Prostate gland (tissue), 2 donors: ENCODE results near the gene PTCHD4. TPM values are rescaled to one million over a fixed set of nuclear protein-coding genes. Genes with fewer than 3 reads are reported as not detected.

Experiments used
- DNase-seq: peaks from one replicate; pipeline ENCODE4 v3.0.0-alpha.2; 2019; ENCODE audit warnings: low spot score
- H3K27ac ChIP-seq, 2 donors: fragments of 200-600 bp; sonication (generic); 2 replicates each; pipeline ENCODE4 v1.5.1; 2017 to 2019
- H3K27me3 ChIP-seq: fragments of 200-600 bp; sonication (generic); replicated peaks from 2 replicates; pipeline ENCODE4 v1.5.1; 2019; ENCODE audit not compliant: insufficient read depth
- H3K36me3 ChIP-seq, 2 donors: fragments of 200-600 bp; sonication (generic); 1 replicate in 1 of 2; 2 replicates in 1 of 2; pipeline versions ENCODE4 v1.5.1 to v1.8.1; 2017 to 2019
- H3K4me1 ChIP-seq: fragments of 200-600 bp; sonication (generic); replicated peaks from 2 replicates; pipeline ENCODE4 v1.5.1; 2019
- H3K4me3 ChIP-seq, 2 donors: fragments of 200-600 bp; sonication (generic); 2 replicates each; pipeline ENCODE4 v1.5.1; 2017 to 2019
- H3K9me3 ChIP-seq: fragments of 200-600 bp; sonication (generic); 2 replicates; pipeline ENCODE4 v1.5.1; 2017
- CTCF ChIP-seq, 4 experiments: fragments of 200-600 bp in 2 of 4; fragments of 450-650 bp in 2 of 4; sonication (generic) in 2 of 4; IDR thresholded peaks; 1 replicate in 3 of 4; 2 replicates in 1 of 4; pipeline ENCODE4 v1.5.1; 2016 to 2019; ENCODE audit warnings: antibody characterized with exemption in 4 of 4, mild to moderate bottlenecking in 2 of 4, moderate library complexity in 2 of 4
- POLR2A ChIP-seq: fragments of 450-650 bp; IDR thresholded peaks from one replicate; pipeline ENCODE4 v1.6.1; 2016; ENCODE audit warnings: antibody characterized with exemption, mild to moderate bottlenecking
- POLR2AphosphoS5 ChIP-seq: sonication (generic); formaldehyde crosslinking; IDR thresholded peaks from one replicate; pipeline ENCODE4 v1.6.1; 2017; ENCODE audit warnings: antibody characterized with exemption
- WGBS: methylation state at CpG from one replicate; pipeline ENCODE4 v1.1.5; 2018; 5-methylcytosine and 5-hydroxymethylcytosine counted together
- intact Hi-C: fragments of 100-400 bp; cut with DNase I; formaldehyde crosslinking; loops from one replicate; pipeline ENCODE4 v1.14.2; 2022
- total RNA-seq, 2 donors: library from RNA; depleted of rRNA; stranded (reverse); fragments of >200 nt; gene quantifications; one replicate each; pipeline ENCODE4 v1.1.0, GENCODE V29; 2016

PTCHD4 gene
- total RNA-seq, 2 donors from 2014 or later, result 1.0 to 1.1 TPM

GRCh38 chr6:48141975-48142374 lies 31.0 kb upstream of the PTCHD4 start:
- Histone ChIP-seq H3K27me3 (no peaks in the 10 kb centered on the region), H3K36me3 (no peaks in the 10 kb centered on the region), H3K9me3 (no peaks in the 10 kb centered on the region), H3K4me1 (no peaks in the 10 kb centered on the region), H3K4me3 (no peak overlapping the region), H3K27ac (no peak overlapping the region)
- DNase-seq, result no peak
- WGBS, result 52% methylated on average over 2 of the region's 2 CpGs
- TF ChIP-seq POLR2A, result no peak
- no peak for TF ChIP-seq CTCF (IDR thresholded peaks at IDR 0.05)
- TF ChIP-seq POLR2AphosphoS5, result no peak
- intact Hi-C loops, result no loop called here

- intact Hi-C loops, result no loop called here
- H3K4me1 ChIP-seq, result no peaks in the 10 kb centered on the region
- H3K27me3 ChIP-seq, result no peaks in the 10 kb centered on the region
- TF ChIP-seq POLR2A (no peak), POLR2AphosphoS5 (no peak), CTCF (IDR thresholded peaks at IDR 0.05) (no peak)
- no peaks in the 10 kb centered on the region for H3K36me3 ChIP-seq
- H3K9me3 ChIP-seq, result no peaks in the 10 kb centered on the region
- H3K27ac ChIP-seq, result no peak overlapping the region
- no peak overlapping the region for H3K4me3 ChIP-seq
- WGBS, result 78% methylated on average over 2 of the region's 2 CpGs
- DNase-seq, result no peak
These were observed 29.0 kb upstream of the PTCHD4 start for GRCh38 chr6:48139818-48140614.

- DNase-seq, result no peak
- Histone ChIP-seq H3K4me3 (no peak overlapping the region), H3K27ac (no peak overlapping the region), H3K27me3 (no peaks in the 10 kb centered on the region), H3K9me3 (no peaks in the 10 kb centered on the region), H3K4me1 (no peaks in the 10 kb centered on the region), H3K36me3 (no peaks in the 10 kb centered on the region)
- intact Hi-C loops, result no loop called here
- WGBS, result 42% methylated on average over 2 of the region's 2 CpGs
- TF ChIP-seq CTCF (IDR thresholded peaks at IDR 0.05), result no peak
These were observed 25.9 kb upstream of the PTCHD4 start for GRCh38 chr6:48136856-48137255.

- Histone ChIP-seq H3K4me1 (no peaks in the 10 kb centered on the region), H3K9me3 (no peaks in the 10 kb centered on the region), H3K36me3 (no peaks in the 10 kb centered on the region), H3K27me3 (no peaks in the 10 kb centered on the region), H3K27ac (no peak overlapping the region), H3K4me3 (no peak overlapping the region)
- intact Hi-C loops, result no loop called here
- DNase-seq, result no peak
- 81% methylated on average over 5 of the region's 5 CpGs for WGBS
- TF ChIP-seq POLR2A (no peak), POLR2AphosphoS5 (no peak), CTCF (IDR thresholded peaks at IDR 0.05) (no peak)
These were observed 24.5 kb upstream of the PTCHD4 start for GRCh38 chr6:48135323-48136084.
